H9 (cell line): ENCODE results near the gene ZSCAN5A. TPM values are rescaled to one million over a fixed set of nuclear protein-coding genes. Genes with fewer than 3 reads are reported as not detected.

Experiments used
- DNase-seq: peaks from one replicate; pipeline ENCODE4 v3.0.0-alpha.2; 2017
- H2AFZ ChIP-seq: one replicate; pipeline ENCODE4 v1.6.1; 2013; ENCODE audit warnings: mild to moderate bottlenecking, low read length, control low read depth, moderate library complexity
- H2AK5ac ChIP-seq: 2 replicates; pipeline ENCODE4 v1.6.1; 2013; ENCODE audit warnings: low read length, control low read depth, mixed read lengths; ENCODE audit not compliant: insufficient read length
- H2BK120ac ChIP-seq: one replicate; pipeline ENCODE4 v1.6.1; 2013; ENCODE audit warnings: low read depth, mild to moderate bottlenecking, low read length, control low read depth, inconsistent platforms; ENCODE audit not compliant: poor library complexity, severe bottlenecking
- H2BK12ac ChIP-seq: 2 replicates; pipeline ENCODE4 v1.6.1; 2013; ENCODE audit warnings: low read length, control low read depth, mixed read lengths, low read depth; ENCODE audit not compliant: insufficient read length
- H2BK15ac ChIP-seq: 2 replicates; pipeline ENCODE4 v1.6.1; 2013; ENCODE audit warnings: low read depth, low read length, control low read depth
- H2BK20ac ChIP-seq: one replicate; pipeline ENCODE4 v1.6.1; 2013; ENCODE audit warnings: low read depth, mild to moderate bottlenecking, low read length, control low read depth, inconsistent platforms; ENCODE audit not compliant: poor library complexity, severe bottlenecking
- H2BK5ac ChIP-seq: 2 replicates; pipeline ENCODE4 v1.6.1; 2013; ENCODE audit warnings: low read length, control low read depth, mixed read lengths; ENCODE audit not compliant: insufficient read length
- H3K14ac ChIP-seq: 2 replicates; pipeline ENCODE4 v1.6.1; 2013; ENCODE audit warnings: low read length, control low read depth; ENCODE audit not compliant: insufficient read depth
- H3K18ac ChIP-seq: 2 replicates; pipeline ENCODE4 v1.6.1; 2013; ENCODE audit warnings: low read depth, mild to moderate bottlenecking, mixed read lengths, low read length, control low read depth; ENCODE audit not compliant: insufficient read length
- H3K23ac ChIP-seq: 2 replicates; pipeline ENCODE4 v1.6.1; 2013; ENCODE audit warnings: low read length, control low read depth, mixed read lengths, low read depth; ENCODE audit not compliant: insufficient read length
- H3K23me2 ChIP-seq: 2 replicates; pipeline ENCODE4 v1.6.1; 2013; ENCODE audit warnings: low read depth, mild to moderate bottlenecking, mixed read lengths, low read length, control low read depth; ENCODE audit not compliant: insufficient read length, poor library complexity, severe bottlenecking
- H3K27ac ChIP-seq: 2 replicates; pipeline ENCODE4 v1.5.1; 2013; ENCODE audit warnings: low read length, control low read depth, mixed read lengths, low read depth; ENCODE audit not compliant: insufficient read length
- H3K27me3 ChIP-seq: 2 replicates; pipeline ENCODE4 v1.6.1; 2013; ENCODE audit warnings: low read length, control low read depth, inconsistent platforms; ENCODE audit not compliant: insufficient read depth
- H3K4ac ChIP-seq: 2 replicates; pipeline ENCODE4 v1.6.1; 2013; ENCODE audit warnings: low read depth, mild to moderate bottlenecking, control low read depth, inconsistent platforms, low read length, moderate library complexity
- H3K4me1 ChIP-seq: 2 replicates; pipeline ENCODE4 v1.6.1; 2013; ENCODE audit warnings: low read length, control low read depth, inconsistent platforms; ENCODE audit not compliant: insufficient read depth
- H3K4me2 ChIP-seq: 2 replicates; pipeline ENCODE4 v1.6.1; 2013; ENCODE audit warnings: low read length, control low read depth, mixed read lengths; ENCODE audit not compliant: insufficient read length, insufficient read depth
- H3K56ac ChIP-seq: 2 replicates; pipeline ENCODE4 v1.6.1; 2013; ENCODE audit warnings: low read depth, mild to moderate bottlenecking, mixed read lengths, low read length, control low read depth; ENCODE audit not compliant: insufficient read length
- H3K79me1 ChIP-seq: 2 replicates; pipeline ENCODE4 v1.6.1; 2013; ENCODE audit warnings: low read depth, mild to moderate bottlenecking, moderate library complexity, low read length, control low read depth, inconsistent platforms; ENCODE audit not compliant: insufficient read depth, poor library complexity, severe bottlenecking
- H3K79me2 ChIP-seq: 2 replicates; pipeline ENCODE4 v1.6.1; 2013; ENCODE audit warnings: low read length, control low read depth, inconsistent platforms; ENCODE audit not compliant: insufficient read depth
- H3K9ac ChIP-seq: 2 replicates; pipeline ENCODE4 v1.6.1; 2013; ENCODE audit warnings: low read length, control low read depth, mixed read lengths; ENCODE audit not compliant: insufficient read length; ENCODE audit errors: extremely low read depth
- H3K9me3 ChIP-seq: one replicate; pipeline ENCODE4 v1.6.1; 2013; ENCODE audit warnings: low read depth, low read length, inconsistent platforms; ENCODE audit not compliant: control insufficient read depth
- H3T11ph ChIP-seq: one replicate; pipeline ENCODE4 v1.6.1; 2013; ENCODE audit warnings: mild to moderate bottlenecking, low read length, control low read depth, inconsistent platforms
- H4K20me1 ChIP-seq: one replicate; pipeline ENCODE4 v1.6.1; 2013; ENCODE audit not compliant: control insufficient read depth, insufficient read length, insufficient read depth
- H4K5ac ChIP-seq: 2 replicates; pipeline ENCODE4 v1.6.1; 2013; ENCODE audit warnings: low read depth, mild to moderate bottlenecking, mixed read lengths, low read length, control low read depth; ENCODE audit not compliant: insufficient read length
- H4K8ac ChIP-seq: replicated peaks from 2 replicates; pipeline ENCODE4 v1.6.1; 2013; ENCODE audit warnings: low read length, control low read depth, mixed read lengths, low read depth; ENCODE audit not compliant: insufficient read length
- H4K91ac ChIP-seq: 2 replicates; pipeline ENCODE4 v1.6.1; 2013; ENCODE audit warnings: low read depth, mild to moderate bottlenecking, moderate library complexity, mixed read lengths, low read length, control low read depth; ENCODE audit not compliant: insufficient read length
- H3K27ac Mint-ChIP-seq, 3 experiments: 2 replicates in 2 of 3; 3 replicates in 1 of 3; pipeline ENCODE4 v1.8.0; 2020 to 2021; ENCODE audit warnings: mixed read lengths in 3 of 3, mild to moderate bottlenecking in 1 of 3, moderate library complexity in 1 of 3
- H3K27me3 Mint-ChIP-seq: 2 replicates; pipeline ENCODE4 v1.8.0; 2021; ENCODE audit warnings: low read depth, mild to moderate bottlenecking, moderate library complexity, mixed read lengths
- H3K36me3 Mint-ChIP-seq, 3 experiments: 2 replicates in 2 of 3; 3 replicates in 1 of 3; pipeline ENCODE4 v1.8.0; 2020 to 2021; ENCODE audit warnings: low read depth in 3 of 3, mixed read lengths in 3 of 3; ENCODE audit not compliant: insufficient read depth in 1 of 3
- H3K4me1 Mint-ChIP-seq, 2 experiments: 2 replicates each; pipeline ENCODE4 v1.8.0; 2020; ENCODE audit warnings: mixed read lengths in 2 of 2
- H3K4me3 Mint-ChIP-seq, 2 experiments: 2 replicates in 1 of 2; 3 replicates in 1 of 2; pipeline ENCODE4 v1.8.0; 2020 to 2021; ENCODE audit warnings: mild to moderate bottlenecking in 2 of 2, mixed read lengths in 2 of 2, moderate library complexity in 1 of 2
- H3K9me3 Mint-ChIP-seq, 2 experiments: 2 replicates in 1 of 2; 3 replicates in 1 of 2; pipeline ENCODE4 v1.8.0; 2020; ENCODE audit warnings: mild to moderate bottlenecking in 2 of 2, mixed read lengths in 2 of 2, moderate library complexity in 1 of 2
- WGBS: extraction: QIAGEN DNeasy Blood & Tissue Kit; methylation state at CpG from one replicate; pipeline ENCODE4 v1.1.7; 2013; ENCODE audit warnings: missing lambda C conversion rate, low lambda C conversion rate, mixed read lengths; ENCODE audit not compliant: insufficient read length; ENCODE audit errors: extremely low coverage; 5-methylcytosine and 5-hydroxymethylcytosine counted together
- total RNA-seq: library from RNA; stranded (reverse); gene quantifications from 2 replicates; pipeline ENCODE4 v1.2.1, GENCODE V29; 2021
- TF ChIP-seq, protein P1 (sequence below): fragments of 200-600 bp; sonication (generic); conservative IDR thresholded peaks from 3 replicates; pipeline ENCODE4 v1.8.0; 2021; ENCODE audit warnings: antibody characterized with exemption, mild to moderate bottlenecking

ZSCAN5A gene
- total RNA-seq, 1 experiment from 2014 or later: 12.5 TPM

DNA sequence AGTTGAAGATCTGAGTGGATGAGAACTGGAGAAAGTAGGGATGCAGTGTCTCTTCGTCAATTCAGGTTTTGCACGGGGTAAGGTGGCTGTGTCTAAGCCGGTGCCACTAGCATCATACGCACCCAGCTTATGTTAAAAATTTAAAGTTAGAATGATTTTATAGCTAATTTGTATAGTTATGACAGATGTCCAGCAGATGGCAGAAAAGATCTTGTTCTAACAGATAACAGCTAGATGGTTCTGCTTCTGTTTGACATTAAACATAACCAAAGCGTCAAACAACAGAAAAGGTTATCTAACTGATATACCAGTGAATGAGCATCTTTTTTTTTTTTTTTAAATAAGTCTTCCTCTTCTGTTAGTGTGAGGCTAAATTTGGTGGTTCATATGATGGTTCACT, 60.9 kb downstream of the ZSCAN5A start:
- H2BK5ac ChIP-seq: no peak overlapping the region
- H3K4me1 Mint-ChIP-seq: no peaks in the 10 kb centered on the region
- no peak overlapping the region for H3K9ac ChIP-seq
- no peaks in the 10 kb centered on the region for H3K4me1 ChIP-seq
- no peak overlapping the region for H3K4ac ChIP-seq
- no peak overlapping the region for H2AK5ac ChIP-seq
- H3K9me3 Mint-ChIP-seq: peaks cover 13 to 45% of the 10 kb centered on the region in 2 experiments
- H3K23me2 ChIP-seq: no peaks in the 10 kb centered on the region
- H3K14ac ChIP-seq: no peak overlapping the region
- H2BK15ac ChIP-seq: no peak overlapping the region
- H3K18ac ChIP-seq: no peak overlapping the region
- H3K79me2 ChIP-seq: no peaks in the 10 kb centered on the region
- no peak overlapping the region for H3K23ac ChIP-seq
- peaks cover 37% of the 10 kb centered on the region for H3K27me3 Mint-ChIP-seq
- H3K79me1 ChIP-seq: no peaks in the 10 kb centered on the region
- H2BK12ac ChIP-seq: no peak overlapping the region
- H2BK20ac ChIP-seq: no peak overlapping the region
- no peaks in the 10 kb centered on the region for H3K27me3 ChIP-seq
- no peak overlapping the region for H3K27ac Mint-ChIP-seq
- WGBS: no CpG with 5 or more reads among the region's 5 CpGs
- H4K5ac ChIP-seq: no peak overlapping the region
- no peak overlapping the region for H3K4me2 ChIP-seq
- no peaks in the 10 kb centered on the region for H4K20me1 ChIP-seq
- DNase-seq: no peak
- no peak overlapping the region for H3K56ac ChIP-seq
- no peak overlapping the region for H3K4me3 Mint-ChIP-seq
- H3K27ac ChIP-seq: no peak overlapping the region
- TF ChIP-seq, protein P1, sequence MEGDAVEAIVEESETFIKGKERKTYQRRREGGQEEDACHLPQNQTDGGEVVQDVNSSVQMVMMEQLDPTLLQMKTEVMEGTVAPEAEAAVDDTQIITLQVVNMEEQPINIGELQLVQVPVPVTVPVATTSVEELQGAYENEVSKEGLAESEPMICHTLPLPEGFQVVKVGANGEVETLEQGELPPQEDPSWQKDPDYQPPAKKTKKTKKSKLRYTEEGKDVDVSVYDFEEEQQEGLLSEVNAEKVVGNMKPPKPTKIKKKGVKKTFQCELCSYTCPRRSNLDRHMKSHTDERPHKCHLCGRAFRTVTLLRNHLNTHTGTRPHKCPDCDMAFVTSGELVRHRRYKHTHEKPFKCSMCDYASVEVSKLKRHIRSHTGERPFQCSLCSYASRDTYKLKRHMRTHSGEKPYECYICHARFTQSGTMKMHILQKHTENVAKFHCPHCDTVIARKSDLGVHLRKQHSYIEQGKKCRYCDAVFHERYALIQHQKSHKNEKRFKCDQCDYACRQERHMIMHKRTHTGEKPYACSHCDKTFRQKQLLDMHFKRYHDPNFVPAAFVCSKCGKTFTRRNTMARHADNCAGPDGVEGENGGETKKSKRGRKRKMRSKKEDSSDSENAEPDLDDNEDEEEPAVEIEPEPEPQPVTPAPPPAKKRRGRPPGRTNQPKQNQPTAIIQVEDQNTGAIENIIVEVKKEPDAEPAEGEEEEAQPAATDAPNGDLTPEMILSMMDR: peak; percentile 34; the same call in 1 of the 3 replicates
- H4K8ac ChIP-seq: no peak overlapping the region
- no peak overlapping the region for H2AFZ ChIP-seq
- H3T11ph ChIP-seq: no peak overlapping the region
- no peak overlapping the region for H2BK120ac ChIP-seq
- peaks cover 2 to 10% (median 9%) of the 10 kb centered on the region in 3 experiments for H3K36me3 Mint-ChIP-seq
- peaks cover 4% of the 10 kb centered on the region for H3K9me3 ChIP-seq
- no peak overlapping the region for H4K91ac ChIP-seq
